ENCODE measurements around the gene CREBBP. TPM values are rescaled to one million over a fixed set of nuclear protein-coding genes. Genes with fewer than 3 reads are reported as not detected.

The CREBBP gene
- total and polyA plus RNA-seq, 2 experiments from 2014 or later: 24.4 to 33.8 TPM

GRCh38 chr16:3740934-3741333 is 139.6 kb downstream of the CREBBP start:
- no peaks in the 10 kb centered on the region for H3K4me1 ChIP-seq (ENCODE audit: low read depth)
- TF ChIP-seq, protein P1, sequence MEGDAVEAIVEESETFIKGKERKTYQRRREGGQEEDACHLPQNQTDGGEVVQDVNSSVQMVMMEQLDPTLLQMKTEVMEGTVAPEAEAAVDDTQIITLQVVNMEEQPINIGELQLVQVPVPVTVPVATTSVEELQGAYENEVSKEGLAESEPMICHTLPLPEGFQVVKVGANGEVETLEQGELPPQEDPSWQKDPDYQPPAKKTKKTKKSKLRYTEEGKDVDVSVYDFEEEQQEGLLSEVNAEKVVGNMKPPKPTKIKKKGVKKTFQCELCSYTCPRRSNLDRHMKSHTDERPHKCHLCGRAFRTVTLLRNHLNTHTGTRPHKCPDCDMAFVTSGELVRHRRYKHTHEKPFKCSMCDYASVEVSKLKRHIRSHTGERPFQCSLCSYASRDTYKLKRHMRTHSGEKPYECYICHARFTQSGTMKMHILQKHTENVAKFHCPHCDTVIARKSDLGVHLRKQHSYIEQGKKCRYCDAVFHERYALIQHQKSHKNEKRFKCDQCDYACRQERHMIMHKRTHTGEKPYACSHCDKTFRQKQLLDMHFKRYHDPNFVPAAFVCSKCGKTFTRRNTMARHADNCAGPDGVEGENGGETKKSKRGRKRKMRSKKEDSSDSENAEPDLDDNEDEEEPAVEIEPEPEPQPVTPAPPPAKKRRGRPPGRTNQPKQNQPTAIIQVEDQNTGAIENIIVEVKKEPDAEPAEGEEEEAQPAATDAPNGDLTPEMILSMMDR (IDR thresholded peaks at IDR 0.05; ENCODE audit: low read depth, low read length): no peak
- no peak overlapping the region for H3K27ac ChIP-seq
- H3K4me3 ChIP-seq: no peak overlapping the region
- peaks cover 62% of the 10 kb centered on the region for H3K36me3 ChIP-seq
- no peaks in the 10 kb centered on the region for H3K9me3 ChIP-seq (ENCODE audit: low read depth)
- no peaks in the 10 kb centered on the region for H3K27me3 ChIP-seq
- no peak for DNase-seq (ENCODE audit: low read depth in 1 of 2, low spot score in 1 of 2)

DNA sequence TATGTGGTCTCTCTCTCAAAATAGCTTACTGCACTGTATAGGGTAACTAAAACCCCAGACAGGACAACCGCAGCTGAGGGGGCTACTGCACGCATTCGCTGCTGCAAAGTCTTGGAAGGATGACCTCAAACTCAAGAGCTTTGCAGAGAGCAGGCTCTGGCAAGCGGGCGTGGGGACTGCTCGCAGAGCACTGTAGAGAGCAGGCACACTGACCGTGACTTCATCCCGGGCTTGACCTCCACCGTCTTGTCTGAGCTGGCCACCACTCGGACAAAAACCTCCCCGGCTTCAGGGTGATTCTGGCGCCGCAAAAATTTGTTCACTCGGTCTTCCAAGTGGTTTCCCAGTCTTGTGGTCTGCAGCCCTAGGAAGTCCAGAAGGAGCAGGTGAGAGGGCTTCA is 140.3 kb downstream of the CREBBP start:
- Histone ChIP-seq H3K4me1 (ENCODE audit: low read depth) (no peaks in the 10 kb centered on the region), H3K36me3 (peaks cover 69% of the 10 kb centered on the region), H3K9me3 (ENCODE audit: low read depth) (no peaks in the 10 kb centered on the region), H3K27ac (no peak overlapping the region), H3K4me3 (no peak overlapping the region), H3K27me3 (no peaks in the 10 kb centered on the region)
- TF ChIP-seq, protein P1 (IDR thresholded peaks at IDR 0.05; ENCODE audit: low read depth, low read length): no peak
- DNase-seq (ENCODE audit: low read depth in 1 of 2, low spot score in 1 of 2): no peak

GRCh38 chr16:3739636-3740035 is 140.9 kb downstream of the CREBBP start:
- peaks cover 72% of the 10 kb centered on the region for H3K36me3 ChIP-seq
- H3K4me1 ChIP-seq (ENCODE audit: low read depth): no peaks in the 10 kb centered on the region
- DNase-seq (ENCODE audit: low read depth in 1 of 2, low spot score in 1 of 2): no peak
- TF ChIP-seq, protein P1 (IDR thresholded peaks at IDR 0.05; ENCODE audit: low read depth, low read length): no peak
- no peaks in the 10 kb centered on the region for H3K9me3 ChIP-seq (ENCODE audit: low read depth)
- H3K4me3 ChIP-seq: no peak overlapping the region
- no peak overlapping the region for H3K27ac ChIP-seq
- no peaks in the 10 kb centered on the region for H3K27me3 ChIP-seq

- no peak for DNase-seq (ENCODE audit: low read depth in 1 of 2, low spot score in 1 of 2)
- Histone ChIP-seq H3K4me1 (ENCODE audit: low read depth) (no peaks in the 10 kb centered on the region), H3K36me3 (peaks cover 72% of the 10 kb centered on the region), H3K27me3 (no peaks in the 10 kb centered on the region), H3K4me3 (no peak overlapping the region), H3K9me3 (ENCODE audit: low read depth) (no peaks in the 10 kb centered on the region), H3K27ac (no peak overlapping the region)
- TF ChIP-seq, protein P1 (IDR thresholded peaks at IDR 0.05; ENCODE audit: low read depth, low read length): no peak
Observed at GRCh38 chr16:3738541-3738940, 142.0 kb downstream of the CREBBP start.

GRCh38 chr16:3738128-3738527 is 142.4 kb downstream of the CREBBP start:
- Histone ChIP-seq H3K9me3 (ENCODE audit: low read depth) (no peaks in the 10 kb centered on the region), H3K4me1 (ENCODE audit: low read depth) (no peaks in the 10 kb centered on the region), H3K27ac (no peak overlapping the region), H3K36me3 (peaks cover 69% of the 10 kb centered on the region), H3K4me3 (no peak overlapping the region), H3K27me3 (no peaks in the 10 kb centered on the region)
- TF ChIP-seq, protein P1 (IDR thresholded peaks at IDR 0.05; ENCODE audit: low read depth, low read length): no peak
- no peak for DNase-seq (ENCODE audit: low read depth in 1 of 2, low spot score in 1 of 2)

DNA sequence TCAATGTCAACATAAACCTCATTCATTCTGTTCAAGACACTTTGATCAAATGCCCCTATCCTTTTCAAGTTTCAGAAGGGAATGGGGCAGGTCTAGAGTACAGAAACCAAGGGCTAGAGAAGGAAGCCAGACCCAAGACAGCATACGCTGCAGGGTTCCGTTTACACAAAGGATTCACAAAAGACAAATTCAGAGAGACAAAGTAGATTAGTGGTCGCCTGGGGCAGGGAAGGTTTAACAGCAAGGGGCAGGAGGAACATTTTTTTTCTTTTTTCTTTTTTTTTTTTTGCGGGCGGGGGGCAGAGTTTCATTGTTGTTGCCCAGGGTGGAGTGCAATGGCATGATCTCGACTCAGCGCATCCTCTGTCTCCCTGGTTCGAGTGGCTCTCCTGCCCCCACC is 143.3 kb downstream of the CREBBP start:
- peaks cover 61% of the 10 kb centered on the region for H3K36me3 ChIP-seq

More for the DNA sequence above, 143.3 kb downstream of the CREBBP start:
- Histone ChIP-seq H3K27me3 (no peaks in the 10 kb centered on the region), H3K9me3 (ENCODE audit: low read depth) (no peaks in the 10 kb centered on the region), H3K4me3 (no peak overlapping the region), H3K27ac (no peak overlapping the region), H3K4me1 (ENCODE audit: low read depth) (no peaks in the 10 kb centered on the region)
- no peak for DNase-seq (ENCODE audit: low read depth in 1 of 2, low spot score in 1 of 2)
- TF ChIP-seq, protein P1 (IDR thresholded peaks at IDR 0.05; ENCODE audit: low read depth, low read length): no peak
